CD14-positive monocyte (primary cell): Measurements from ENCODE around the gene MYO7A. TPM values are rescaled to one million over a fixed set of nuclear protein-coding genes. Genes with fewer than 3 reads are reported as not detected.

Experiments used
- DNase-seq, 3 donors: peaks; one replicate each; pipeline ENCODE4 v3.0.0-alpha.2; 2011 to 2022
- H2AFZ ChIP-seq: 2 replicates; pipeline ENCODE4 v1.6.0; 2012; ENCODE audit warnings: mild to moderate bottlenecking, low read depth, low read length, inconsistent platforms; ENCODE audit not compliant: insufficient read depth, poor library complexity, severe bottlenecking
- H3K27ac ChIP-seq, 2 donors: 1 replicate in 1 of 2; 2 replicates in 1 of 2; pipeline ENCODE4 v1.5.1; 2012 to 2013; ENCODE audit warnings: low read length in 2 of 2, control low read depth in 1 of 2, inconsistent platforms in 1 of 2, low read depth in 1 of 2, mild to moderate bottlenecking in 1 of 2
- H3K27me3 ChIP-seq, 2 donors: one replicate each; pipeline versions ENCODE4 v1.6.0 to v1.6.1; 2011 to 2013; ENCODE audit warnings: low read length in 2 of 2; ENCODE audit not compliant: control insufficient read depth in 2 of 2, insufficient read depth in 2 of 2
- H3K36me3 ChIP-seq, 2 donors: replicated peaks in 1 of 2; 1 replicate in 1 of 2; 2 replicates in 1 of 2; pipeline versions ENCODE4 v1.5.1 to v1.6.1; 2012 to 2013; ENCODE audit warnings: low read length in 2 of 2, control low read depth in 1 of 2, inconsistent platforms in 1 of 2, mild to moderate bottlenecking in 1 of 2; ENCODE audit not compliant: insufficient read depth in 2 of 2, control insufficient read depth in 1 of 2
- H3K4me1 ChIP-seq, 2 donors: 1 replicate in 1 of 2; 2 replicates in 1 of 2; pipeline versions ENCODE4 v1.5.1 to v1.6.1; 2012 to 2013; ENCODE audit warnings: low read length in 2 of 2, control low read depth in 1 of 2, inconsistent platforms in 1 of 2, mild to moderate bottlenecking in 1 of 2, moderate library complexity in 1 of 2; ENCODE audit not compliant: insufficient read depth in 2 of 2, control insufficient read depth in 1 of 2
- H3K4me2 ChIP-seq: replicated peaks from 2 replicates; pipeline ENCODE3; 2012; ENCODE audit warnings: low read length, moderate library complexity, mild to moderate bottlenecking; ENCODE audit not compliant: poor library complexity, severe bottlenecking; ENCODE audit errors: extremely low read depth
- H3K4me3 ChIP-seq, 3 experiments: fragments of 200-600 bp in 1 of 3; sonication (generic) in 1 of 3; replicated peaks in 1 of 3; 1 replicate in 2 of 3; 2 replicates in 1 of 3; pipeline ENCODE4 v1.5.1; 2011 to 2013; ENCODE audit warnings: low read length in 3 of 3, mild to moderate bottlenecking in 3 of 3, control low read depth in 2 of 3, low read depth in 2 of 3, inconsistent platforms in 1 of 3, moderate library complexity in 1 of 3
- H3K79me2 ChIP-seq: 2 replicates; pipeline ENCODE4 v1.6.0; 2012; ENCODE audit warnings: mild to moderate bottlenecking, control low read depth, inconsistent platforms, low read length, moderate library complexity; ENCODE audit not compliant: insufficient read depth
- H3K9ac ChIP-seq: 2 replicates; pipeline ENCODE4 v1.6.0; 2017; ENCODE audit warnings: low read length, mild to moderate bottlenecking; ENCODE audit not compliant: insufficient read depth, poor library complexity, severe bottlenecking
- H3K9me3 ChIP-seq, 2 donors: replicated peaks in 1 of 2; 1 replicate in 1 of 2; 2 replicates in 1 of 2; pipeline versions ENCODE4 v1.5.1 to v1.6.1; 2012 to 2013; ENCODE audit warnings: low read length in 2 of 2, control low read depth in 1 of 2; ENCODE audit not compliant: control insufficient read depth in 1 of 2, insufficient read depth in 1 of 2
- H4K20me1 ChIP-seq: 2 replicates; pipeline ENCODE4 v1.6.0; 2012; ENCODE audit warnings: mild to moderate bottlenecking, low read length, control low read depth, moderate library complexity; ENCODE audit not compliant: insufficient read depth
- H3K27ac Mint-ChIP-seq, 7 donors: one replicate each; pipeline ENCODE4 v1.8.0; 2020; ENCODE audit warnings: mild to moderate bottlenecking in 7 of 7, mixed read lengths in 7 of 7, moderate library complexity in 6 of 7, inconsistent platforms in 2 of 7
- H3K27me3 Mint-ChIP-seq, 3 donors: one replicate each; pipeline ENCODE4 v1.8.0; 2021 to 2022; ENCODE audit warnings: low read depth in 3 of 3, mild to moderate bottlenecking in 3 of 3, mixed read lengths in 3 of 3, moderate library complexity in 3 of 3, inconsistent platforms in 1 of 3
- H3K36me3 Mint-ChIP-seq, 2 donors: one replicate each; pipeline ENCODE4 v1.8.0; 2020; ENCODE audit warnings: mixed read lengths in 2 of 2, inconsistent platforms in 1 of 2, mild to moderate bottlenecking in 1 of 2
- H3K4me1 Mint-ChIP-seq: one replicate; pipeline ENCODE4 v1.8.0; 2020; ENCODE audit warnings: mild to moderate bottlenecking, mixed read lengths
- H3K4me3 Mint-ChIP-seq, 2 donors: one replicate each; pipeline ENCODE4 v1.8.0; 2020; ENCODE audit warnings: mild to moderate bottlenecking in 2 of 2, mixed read lengths in 2 of 2, moderate library complexity in 1 of 2
- H3K9me3 Mint-ChIP-seq, 7 donors: one replicate each; pipeline ENCODE4 v1.8.0; 2020 to 2022; ENCODE audit warnings: mixed read lengths in 7 of 7, mild to moderate bottlenecking in 6 of 7, moderate library complexity in 6 of 7, inconsistent platforms in 2 of 7
- CTCF ChIP-seq: fragments of 200-600 bp; IDR thresholded peaks from one replicate; pipeline ENCODE4 v1.8.0; 2022; ENCODE audit warnings: antibody characterized with exemption, mild to moderate bottlenecking
- WGBS: methylation state at CpG from one replicate; pipeline ENCODE4 v1.1.5; 2013; ENCODE audit warnings: missing lambda C conversion rate; ENCODE audit not compliant: insufficient coverage; 5-methylcytosine and 5-hydroxymethylcytosine counted together
- intact Hi-C, 2 donors: fragments of 100-400 bp; cut with micrococcal nuclease; formaldehyde crosslinking; loops; one replicate each; pipeline versions ENCODE4 v1.15.0 to v1.15.1; 2023
- polyA plus RNA-seq, 3 donors: library from polyadenylated mRNA; depleted of rRNA in 1 of 3; unstranded in 2 of 3; stranded (reverse) in 1 of 3; fragments of 300-500 nt in 2 of 3; fragments of >200 nt in 1 of 3; fragmentation: Illumina TruSeq in 2 of 3; gene quantifications; 1 replicate in 2 of 3; 2 replicates in 1 of 3; pipeline ENCODE4 v1.2.3, GENCODE V29; 2012 to 2021

Gene MYO7A
- polyA plus RNA-seq, 3 donors: 3.5 to 7.8 (median 3.6) TPM

GRCh38 chr11:77215106-77215505 is 87.1 kb downstream of the MYO7A start:
- 73% methylated on average over 2 of the region's 3 CpGs for WGBS
- no peak overlapping the region for H3K27ac ChIP-seq

GRCh38 chr11:77217156-77217555 is 89.1 kb downstream of the MYO7A start:
- TF ChIP-seq CTCF: no peak
- no CpG with 5 or more reads among the region's 2 CpGs for WGBS
- no peak overlapping the region for H3K27ac ChIP-seq
- Mint-ChIP-seq H3K27ac (no peak overlapping the region), H3K4me3 (no peak overlapping the region), H3K4me1 (peaks cover 3% of the 10 kb centered on the region), H3K27me3 (peaks cover 2 to 7% (median 4%) of the 10 kb centered on the region in 3 donors), H3K9me3 (peaks cover 0 to 4% (median 2%) of the 10 kb centered on the region in 7 donors), H3K36me3 (peaks cover 14 to 21% of the 10 kb centered on the region in 2 donors)
- H3K79me2 ChIP-seq: no peaks in the 10 kb centered on the region
- no peaks in the 10 kb centered on the region for H4K20me1 ChIP-seq
- intact Hi-C loops: no loop called here
- H3K4me3 ChIP-seq: no peak overlapping the region
- H3K9me3 ChIP-seq: no peaks in the 10 kb centered on the region
- peaks cover 5 to 7% of the 10 kb centered on the region in 2 donors for H3K36me3 ChIP-seq
- no peak overlapping the region for H3K9ac ChIP-seq
- H2AFZ ChIP-seq: no peak overlapping the region
- DNase-seq: no peak
- no peak overlapping the region for H3K4me2 ChIP-seq
- H3K4me1 ChIP-seq: no peaks in the 10 kb centered on the region
- no peaks in the 10 kb centered on the region for H3K27me3 ChIP-seq

More at GRCh38 chr11:77215106-77215505, 87.1 kb downstream of the MYO7A start:
- Histone ChIP-seq H3K4me3 (no peak overlapping the region), H3K36me3 (peaks cover 5 to 7% of the 10 kb centered on the region in 2 donors), H3K79me2 (no peaks in the 10 kb centered on the region), H3K27me3 (no peaks in the 10 kb centered on the region), H3K4me1 (no peaks in the 10 kb centered on the region), H2AFZ (no peak overlapping the region), H4K20me1 (no peaks in the 10 kb centered on the region), H3K9me3 (no peaks in the 10 kb centered on the region), H3K4me2 (no peak overlapping the region), H3K9ac (no peak overlapping the region)
- intact Hi-C loops: no loop called here
- H3K36me3 Mint-ChIP-seq: peaks cover 16 to 23% of the 10 kb centered on the region in 2 donors
- peaks cover 0 to 3% (median 2%) of the 10 kb centered on the region in 3 donors for H3K27me3 Mint-ChIP-seq
- no peak overlapping the region for H3K4me3 Mint-ChIP-seq
- no peak for TF ChIP-seq CTCF
- H3K4me1 Mint-ChIP-seq: peaks cover 3% of the 10 kb centered on the region
- H3K27ac Mint-ChIP-seq: no peak overlapping the region
- DNase-seq: no peak
- peaks cover 0 to 4% (median 0%) of the 10 kb centered on the region in 7 donors for H3K9me3 Mint-ChIP-seq
